HG03378 (cell line): ENCODE measurements around the gene PITPNB.

ENCODE experiments used
- ATAC-seq: cut with Tn5 transposase; IDR thresholded peaks from one replicate; pipeline ENCODE4 v1.9.1; 2021; ENCODE audit warnings: mild to moderate bottlenecking, moderate library complexity; ENCODE audit not compliant: unreplicated experiment

Gene PITPNB

GRCh38 chr22:27881421-27881820 is 37.6 kb downstream of the PITPNB start:
- ATAC-seq: no peak

- ATAC-seq: no peak
Observed at GRCh38 chr22:27880778-27881394, 38.2 kb downstream of the PITPNB start.

- ATAC-seq: no peak
Observed at GRCh38 chr22:27879923-27880322, 39.1 kb downstream of the PITPNB start.

- ATAC-seq: no peak
Observed at GRCh38 chr22:27878541-27878940, 40.5 kb downstream of the PITPNB start.

GRCh38 chr22:27877501-27877900 is 41.6 kb downstream of the PITPNB start:
- ATAC-seq: no peak

- ATAC-seq: no peak
Observed at GRCh38 chr22:27876684-27877083, 42.4 kb downstream of the PITPNB start.

GRCh38 chr22:27875951-27876350 is 43.1 kb downstream of the PITPNB start:
- ATAC-seq: no peak

- ATAC-seq: no peak
Observed at GRCh38 chr22:27874764-27875163, 44.3 kb downstream of the PITPNB start.

- ATAC-seq: no peak
Observed at GRCh38 chr22:27874185-27874584, 44.9 kb downstream of the PITPNB start.

- no peak for ATAC-seq
Observed at GRCh38 chr22:27873472-27873871, 45.6 kb downstream of the PITPNB start.

GRCh38 chr22:27872488-27872887 is 46.6 kb downstream of the PITPNB start:
- ATAC-seq: no peak

- ATAC-seq: no peak
Observed at GRCh38 chr22:27871306-27872014, 47.6 kb downstream of the PITPNB start.

GRCh38 chr22:27870234-27871191 is 48.5 kb downstream of the PITPNB start:
- no peak for ATAC-seq

- ATAC-seq: no peak
Observed at GRCh38 chr22:27868732-27869282, 50.2 kb downstream of the PITPNB start.

- no peak for ATAC-seq
Observed at GRCh38 chr22:27867953-27868731, 50.9 kb downstream of the PITPNB start.

GRCh38 chr22:27867085-27867952 is 51.7 kb downstream of the PITPNB start:
- no peak for ATAC-seq

- no peak for ATAC-seq
Observed at GRCh38 chr22:27866135-27867084, 52.6 kb downstream of the PITPNB start.

- no peak for ATAC-seq
Observed at GRCh38 chr22:27865496-27865895, 53.6 kb downstream of the PITPNB start.
